ENCODE results near the gene OLFML2B. TPM values are rescaled to one million over a fixed set of nuclear protein-coding genes. Genes with fewer than 3 reads are reported as not detected.

Gene OLFML2B
- polyA plus RNA-seq, 1 experiment, result 3.5 TPM

DNA sequence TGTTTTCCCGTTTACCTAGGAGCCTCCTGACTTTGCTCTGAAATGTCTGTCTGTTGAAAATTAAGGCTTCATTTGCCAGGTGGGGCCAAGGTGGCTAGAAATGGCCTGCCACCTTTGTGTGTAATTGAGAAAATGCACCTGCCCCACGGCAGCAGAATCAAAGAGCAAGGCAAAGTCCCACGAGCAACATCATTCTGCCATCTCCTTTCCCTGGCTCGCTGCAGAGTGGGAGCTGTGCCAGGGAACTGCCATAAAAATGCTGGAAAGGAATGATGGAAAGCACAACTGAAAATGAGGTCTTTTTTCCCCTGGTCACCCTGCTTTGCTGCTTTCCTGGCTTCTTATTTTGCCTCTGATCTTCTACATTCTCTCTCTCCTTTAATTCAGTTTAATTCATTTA lies 5.5 kb upstream of the OLFML2B start:
- H3K36me3 ChIP-seq (ENCODE audit: control insufficient read depth, insufficient read depth, low read length), result no peaks in the 10 kb centered on the region
- peaks cover 2% of the 10 kb centered on the region; the same call in 1 of the 2 replicates for H3K27me3 ChIP-seq (ENCODE audit: control insufficient read depth, insufficient read depth, low read length)
- H3K4me3 ChIP-seq (ENCODE audit: low read depth, low read length), result no peak overlapping the region
- TF ChIP-seq, protein P1, sequence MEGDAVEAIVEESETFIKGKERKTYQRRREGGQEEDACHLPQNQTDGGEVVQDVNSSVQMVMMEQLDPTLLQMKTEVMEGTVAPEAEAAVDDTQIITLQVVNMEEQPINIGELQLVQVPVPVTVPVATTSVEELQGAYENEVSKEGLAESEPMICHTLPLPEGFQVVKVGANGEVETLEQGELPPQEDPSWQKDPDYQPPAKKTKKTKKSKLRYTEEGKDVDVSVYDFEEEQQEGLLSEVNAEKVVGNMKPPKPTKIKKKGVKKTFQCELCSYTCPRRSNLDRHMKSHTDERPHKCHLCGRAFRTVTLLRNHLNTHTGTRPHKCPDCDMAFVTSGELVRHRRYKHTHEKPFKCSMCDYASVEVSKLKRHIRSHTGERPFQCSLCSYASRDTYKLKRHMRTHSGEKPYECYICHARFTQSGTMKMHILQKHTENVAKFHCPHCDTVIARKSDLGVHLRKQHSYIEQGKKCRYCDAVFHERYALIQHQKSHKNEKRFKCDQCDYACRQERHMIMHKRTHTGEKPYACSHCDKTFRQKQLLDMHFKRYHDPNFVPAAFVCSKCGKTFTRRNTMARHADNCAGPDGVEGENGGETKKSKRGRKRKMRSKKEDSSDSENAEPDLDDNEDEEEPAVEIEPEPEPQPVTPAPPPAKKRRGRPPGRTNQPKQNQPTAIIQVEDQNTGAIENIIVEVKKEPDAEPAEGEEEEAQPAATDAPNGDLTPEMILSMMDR (IDR thresholded peaks at IDR 0.05; ENCODE audit: insufficient read depth, low read depth, low read length), result no peak
- no peak for DNase-seq (ENCODE audit: low read depth)
- ChIA-PET POLR2A (no interaction called here), CTCF (interaction anchor here (2.8 kb wide), 1 partner anchor 165 kb away, joined by 9 read pairs; no protein-coding TSS in a partner anchor)

DNA sequence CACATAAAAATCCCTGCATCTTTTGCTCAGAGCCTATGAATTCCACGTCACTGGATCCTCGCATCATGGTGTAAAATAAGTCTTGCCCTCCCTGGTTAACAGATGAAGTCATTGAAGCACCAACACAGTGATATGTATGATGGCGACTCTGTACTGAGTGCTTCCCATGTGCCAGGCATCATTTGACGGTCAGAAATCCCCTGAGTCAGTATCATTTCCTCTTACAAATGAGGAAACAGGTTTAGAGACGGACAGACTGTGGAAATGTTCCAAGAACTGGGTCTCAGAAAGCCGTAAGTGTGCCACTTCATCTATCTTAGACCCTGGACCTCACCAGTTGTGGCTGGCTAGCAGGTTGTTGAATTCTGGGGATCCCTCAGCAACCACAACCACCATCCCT lies 5.1 kb upstream of the OLFML2B start:
- POLR2A ChIA-PET, result no interaction called here
- H3K36me3 ChIP-seq (ENCODE audit: control insufficient read depth, insufficient read depth, low read length), result no peaks in the 10 kb centered on the region
- no peak for DNase-seq (ENCODE audit: low read depth)
- no peak overlapping the region for H3K4me3 ChIP-seq (ENCODE audit: low read depth, low read length)
- CTCF ChIA-PET, result interaction anchor here (0.9 to 2.8 kb wide), 3 partner anchors 8 to 236 kb away, joined by 3 to 9 read pairs (median 5); no protein-coding TSS in a partner anchor
- H3K27me3 ChIP-seq (ENCODE audit: control insufficient read depth, insufficient read depth, low read length), result peaks cover 2% of the 10 kb centered on the region; the same call in 1 of the 2 replicates
- TF ChIP-seq, protein P1 (IDR thresholded peaks at IDR 0.05; ENCODE audit: insufficient read depth, low read depth, low read length), result no peak

DNA sequence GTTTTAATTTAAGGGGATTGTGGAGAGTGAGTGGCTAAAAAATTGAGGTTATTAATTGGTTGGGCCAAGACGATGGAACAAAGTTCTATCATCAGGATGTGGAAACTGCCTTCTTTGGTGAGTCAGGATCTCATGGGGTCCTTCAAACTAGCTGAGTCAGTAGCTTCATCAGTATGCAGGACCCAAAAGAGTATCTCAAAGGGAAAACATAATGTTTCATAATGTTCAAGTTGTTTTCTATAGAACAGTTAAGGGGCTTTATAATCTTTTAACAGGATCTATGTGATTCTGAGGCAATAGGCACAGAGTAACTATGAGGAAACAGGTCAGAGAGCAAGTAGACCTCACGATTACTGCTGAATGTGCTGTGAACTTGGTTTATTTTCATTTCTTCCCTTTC lies 3.2 kb upstream of the OLFML2B start:
- ChIA-PET CTCF (interaction anchor here (1.5 to 2.8 kb wide), 2 partner anchors 162 to 234 kb away, joined by 9 read pairs; no protein-coding TSS in a partner anchor), POLR2A (interaction anchor here (0.5 kb wide), 1 partner anchor 201 kb away, joined by 3 read pairs; no protein-coding TSS in a partner anchor)
- Histone ChIP-seq H3K4me3 (ENCODE audit: low read depth, low read length) (no peak overlapping the region), H3K27me3 (ENCODE audit: control insufficient read depth, insufficient read depth, low read length) (peaks cover 2% of the 10 kb centered on the region), H3K36me3 (ENCODE audit: control insufficient read depth, insufficient read depth, low read length) (no peaks in the 10 kb centered on the region)
- DNase-seq (ENCODE audit: low read depth), result no peak
- TF ChIP-seq, protein P1 (IDR thresholded peaks at IDR 0.05; ENCODE audit: insufficient read depth, low read depth, low read length), result no peak

DNA sequence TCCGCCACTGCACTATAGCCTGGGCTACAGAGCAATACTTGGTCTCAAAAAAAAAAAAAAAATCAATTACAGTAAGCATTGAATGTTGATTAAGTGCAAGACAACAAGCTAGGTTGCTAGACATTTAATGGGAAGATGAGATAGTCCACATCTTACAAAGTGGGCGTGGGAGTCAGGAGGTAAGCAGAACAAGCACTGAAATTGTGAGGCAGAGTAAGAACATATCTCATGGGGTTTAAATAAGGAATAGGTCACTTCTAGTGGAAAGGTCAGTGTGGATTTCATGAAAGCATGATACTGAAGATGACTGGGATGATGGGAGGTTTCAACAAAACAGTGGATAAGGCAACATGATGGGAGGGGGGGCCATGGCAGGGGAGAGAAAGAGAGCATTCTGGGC lies 1.9 kb upstream of the OLFML2B start:
- ChIA-PET POLR2A (no interaction called here), CTCF (interaction anchor here (2.6 to 3.9 kb wide), 2 partner anchors 12 to 162 kb away, joined by 16 to 26 read pairs; no protein-coding TSS in a partner anchor)
- Histone ChIP-seq H3K4me3 (ENCODE audit: low read depth, low read length) (no peak overlapping the region), H3K27me3 (ENCODE audit: control insufficient read depth, insufficient read depth, low read length) (no peaks in the 10 kb centered on the region; the same call in 1 of the 2 replicates), H3K36me3 (ENCODE audit: control insufficient read depth, insufficient read depth, low read length) (no peaks in the 10 kb centered on the region)
- TF ChIP-seq, protein P1 (IDR thresholded peaks at IDR 0.05; ENCODE audit: insufficient read depth, low read depth, low read length), result no peak
- DNase-seq (ENCODE audit: low read depth), result no peak

DNA sequence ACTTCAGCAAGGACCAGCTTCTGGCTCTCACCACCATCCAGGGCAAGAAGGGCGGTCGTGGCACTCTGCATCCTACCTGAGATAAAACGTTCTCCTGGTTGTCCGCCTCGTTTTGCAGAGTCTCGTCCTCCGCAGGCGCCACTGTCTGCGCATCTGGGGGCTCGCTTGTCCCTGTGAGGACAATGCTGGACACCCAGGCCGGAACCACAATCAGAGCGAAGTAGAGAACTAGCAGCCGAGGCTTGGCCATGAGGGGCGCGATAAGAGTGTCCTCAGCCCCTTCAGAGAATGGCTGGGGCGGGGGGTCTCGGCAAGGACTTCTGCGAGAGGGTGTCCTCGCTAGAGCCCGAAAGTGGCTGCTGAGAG lies 505 bp downstream of the OLFML2B start:
- POLR2A ChIA-PET, result no interaction called here
- no peak for DNase-seq (ENCODE audit: low read depth)
- TF ChIP-seq, protein P1 (IDR thresholded peaks at IDR 0.05; ENCODE audit: insufficient read depth, low read depth, low read length), result no peak
- Histone ChIP-seq H3K36me3 (ENCODE audit: control insufficient read depth, insufficient read depth, low read length) (no peaks in the 10 kb centered on the region), H3K27me3 (ENCODE audit: control insufficient read depth, insufficient read depth, low read length) (no peaks in the 10 kb centered on the region; the same call in 1 of the 2 replicates), H3K4me3 (ENCODE audit: low read depth, low read length) (peak overlapping the region; percentile 53)
- CTCF ChIA-PET, result interaction anchor here (1.0 to 3.9 kb wide), 11 partner anchors 11 to 230 kb away, joined by 3 to 33 read pairs (median 7); no protein-coding TSS in a partner anchor
